ENCODE data around the gene FOXP2.
"Not testable (repeated sequence)": the region's sequence is repeated elsewhere in the genome, so short reads cannot be mapped to it uniquely, and the experiment has no call there.

Gene FOXP2

DNA sequence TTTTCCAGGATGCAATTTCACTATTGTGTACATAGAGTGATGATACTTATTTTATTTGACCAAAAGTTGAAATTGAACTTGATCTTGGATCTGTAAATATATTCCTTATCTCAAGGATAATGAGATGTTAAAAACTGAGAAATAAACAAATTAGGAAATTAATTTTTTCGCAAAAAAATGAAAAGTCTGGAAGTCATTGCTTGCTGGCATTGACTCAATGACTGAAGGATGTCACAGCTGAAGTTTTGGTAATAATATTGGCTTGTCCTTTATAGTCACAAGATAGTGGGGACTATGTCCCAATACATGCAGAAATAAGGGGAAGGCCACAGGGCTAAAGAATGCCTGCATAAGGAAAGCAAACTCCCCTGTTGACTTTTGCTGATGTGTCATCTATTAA lies 92.8 kb downstream of the FOXP2 start:
- no peak for DNase-seq

DNA sequence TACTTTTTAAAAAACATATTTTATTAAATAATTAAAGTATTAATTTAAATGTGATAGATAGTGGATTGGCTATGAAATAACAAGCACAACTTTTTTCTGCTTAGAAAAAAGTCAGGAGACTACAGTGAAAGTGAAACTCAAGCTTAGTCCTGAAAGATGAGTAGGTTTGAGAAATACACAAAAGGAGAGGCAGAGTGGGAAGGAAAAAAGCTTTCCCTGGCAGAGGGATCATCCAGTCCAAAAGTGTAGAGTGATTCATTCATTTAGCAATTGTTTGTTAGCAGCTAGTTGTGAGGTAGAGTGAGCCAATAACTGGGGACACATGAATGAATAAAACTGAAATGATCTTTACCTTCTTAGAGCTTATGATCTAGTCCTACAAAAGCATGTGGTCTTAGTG lies 93.5 kb downstream of the FOXP2 start:
- DNase-seq = no peak

DNA sequence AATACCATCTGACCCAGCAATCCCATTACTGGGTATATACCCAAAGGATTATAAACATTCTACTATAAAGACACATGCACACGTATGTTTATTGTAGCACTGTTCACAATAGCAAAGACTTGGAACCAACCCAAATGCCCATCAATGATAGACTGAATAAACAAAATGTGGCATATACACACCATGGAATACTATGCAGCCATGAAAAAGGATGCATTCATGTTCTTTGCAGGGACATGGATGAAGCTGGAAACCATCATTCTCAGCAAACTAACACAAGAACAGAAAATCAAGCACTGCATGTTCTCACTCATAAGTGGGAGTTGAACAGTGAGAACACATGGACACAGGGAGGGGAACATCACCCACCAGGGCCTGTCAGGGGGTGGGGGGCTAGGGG lies 96.2 kb downstream of the FOXP2 start:
- DNase-seq = not testable (repeated sequence)

DNA sequence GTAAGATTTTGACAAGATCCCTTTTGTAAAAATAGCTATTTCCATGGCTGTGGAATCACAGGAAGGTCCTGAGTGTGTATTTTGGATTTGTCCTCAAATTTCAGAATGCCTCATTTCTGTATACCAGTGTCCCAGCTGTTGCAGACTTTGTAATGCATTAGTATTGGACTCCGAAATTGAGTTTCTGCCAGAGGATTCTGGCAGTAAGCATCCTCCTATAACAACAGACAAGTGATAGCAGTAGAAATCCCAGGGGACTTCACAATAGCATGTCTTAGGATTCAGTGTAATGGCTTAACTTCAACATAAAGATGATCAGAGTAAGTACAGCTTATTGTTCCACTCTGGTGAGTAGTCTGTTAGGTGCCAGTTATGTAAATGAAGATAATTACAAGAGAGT lies 104.6 kb downstream of the FOXP2 start:
- DNase-seq = no peak

DNA sequence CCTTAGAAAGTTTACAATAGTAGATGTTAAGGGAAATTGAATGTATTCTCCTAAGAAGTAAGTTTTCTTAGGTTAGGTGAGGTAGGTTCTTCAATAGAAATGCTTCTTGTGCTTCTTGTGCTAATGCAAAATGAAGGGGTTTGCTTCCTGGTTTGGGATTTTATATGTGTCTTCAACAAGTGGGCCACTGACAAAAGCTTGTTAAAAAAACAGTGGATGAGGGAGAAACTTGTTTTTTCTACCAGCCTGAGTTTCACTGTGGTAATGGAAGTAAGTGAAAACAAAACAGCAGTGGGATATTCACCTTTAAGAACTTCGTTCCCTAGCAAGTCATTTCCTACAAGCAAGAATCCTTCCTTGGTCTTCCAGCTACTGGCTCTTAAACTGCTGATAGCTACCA lies 107.5 kb downstream of the FOXP2 start:
- no peak for DNase-seq

DNA sequence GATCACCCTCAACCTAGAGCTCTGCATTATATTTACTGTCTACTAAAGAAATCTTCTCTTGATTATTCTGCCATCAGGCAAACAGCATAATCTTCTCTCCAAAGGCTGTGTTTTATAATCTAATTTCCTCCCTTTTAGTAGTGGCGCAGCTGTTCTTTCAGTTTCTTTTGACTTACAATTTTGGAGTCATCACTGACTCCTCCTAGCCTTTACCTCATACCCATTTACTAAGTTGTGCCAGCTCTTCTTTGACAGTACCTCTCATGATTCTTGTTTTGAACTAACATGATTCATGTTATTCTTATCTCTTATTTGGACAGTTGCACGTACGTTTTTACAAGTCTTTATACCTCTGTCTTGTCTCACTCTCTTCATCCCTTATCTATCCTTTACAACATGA lies 113.0 kb downstream of the FOXP2 start:
- DNase-seq = no peak

DNA sequence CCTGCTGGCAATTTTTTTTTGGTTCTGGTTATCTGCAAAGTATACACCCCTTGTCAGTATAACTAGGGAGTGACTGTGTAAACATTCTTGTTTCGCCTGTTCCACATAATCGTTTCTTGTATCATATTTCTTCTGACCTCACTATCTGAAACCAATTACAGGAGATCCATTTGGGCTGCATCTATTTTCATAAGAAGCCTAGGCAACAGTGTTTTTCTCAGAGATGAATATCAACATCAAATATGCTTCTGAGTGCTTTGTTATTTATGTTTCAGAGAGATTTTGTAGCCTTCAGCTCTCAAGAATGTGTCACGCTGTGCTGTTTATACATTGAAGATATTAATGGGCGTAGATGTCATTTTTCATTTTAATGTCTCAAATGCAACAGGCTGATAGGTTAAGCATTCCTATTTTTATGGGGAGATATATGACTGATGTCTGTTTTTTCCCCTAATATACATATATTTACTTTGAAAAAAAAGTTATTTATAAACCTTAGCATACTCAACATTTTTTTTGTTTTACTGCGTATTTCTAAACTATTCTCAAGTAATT lies 115.5 kb downstream of the FOXP2 start:
- no peak for DNase-seq

DNA sequence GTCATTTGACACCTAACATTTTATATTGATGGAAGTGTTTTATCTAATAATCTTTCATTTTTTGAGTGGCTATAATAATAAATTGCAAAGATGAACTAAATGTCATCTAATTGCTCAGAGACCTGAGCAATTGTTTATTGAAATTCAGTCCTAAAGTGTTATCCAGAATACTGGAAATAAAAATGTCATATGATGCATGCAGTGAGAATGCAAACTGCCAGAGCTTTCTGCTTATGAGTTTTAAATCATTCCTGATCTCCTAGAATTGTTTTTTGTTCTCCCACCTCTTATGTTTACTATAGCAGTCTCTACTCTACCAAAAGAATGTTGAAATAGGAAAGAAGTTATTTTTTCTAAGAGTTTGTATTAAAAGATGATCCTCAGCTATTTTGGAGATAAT lies 116.7 kb downstream of the FOXP2 start:
- no peak for DNase-seq

DNA sequence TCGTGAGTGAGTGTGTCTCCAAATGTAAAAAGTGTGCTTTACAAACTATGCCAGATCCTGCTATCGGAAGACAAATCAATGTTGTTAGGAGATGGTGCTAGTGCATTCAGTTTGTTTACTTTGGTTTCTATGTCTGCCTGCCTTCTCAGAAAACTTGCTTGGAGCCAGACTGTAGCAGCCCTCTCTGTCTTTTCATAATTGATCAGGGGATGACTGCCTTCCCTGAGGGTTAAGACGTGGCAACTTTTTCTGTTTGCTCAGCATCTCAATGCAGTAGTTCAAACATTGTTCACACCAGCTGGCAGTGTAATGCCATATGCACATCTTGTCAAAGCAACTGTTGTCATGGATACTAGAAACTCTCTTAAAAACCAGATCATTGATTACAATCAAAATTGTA lies 118.5 kb downstream of the FOXP2 start:
- no peak for DNase-seq

DNA sequence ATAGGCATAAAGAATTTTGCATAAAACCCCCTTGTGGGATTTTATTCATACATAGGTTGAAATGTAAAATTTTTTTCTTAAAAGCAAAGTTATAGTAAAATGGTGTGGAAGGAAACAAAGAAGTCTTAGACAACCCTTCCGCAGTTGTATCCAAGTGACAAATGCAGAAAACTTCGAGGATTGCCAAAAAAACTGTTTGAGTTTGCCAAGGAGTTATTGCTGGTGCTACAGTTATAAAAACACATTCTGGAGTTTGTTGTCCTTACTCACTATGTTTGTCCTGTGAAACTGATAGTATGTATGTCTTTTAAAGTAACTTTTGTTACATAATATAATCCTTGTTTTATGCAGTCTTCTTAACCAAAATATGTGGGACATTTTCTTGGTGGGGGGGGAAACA lies 120.3 kb downstream of the FOXP2 start:
- DNase-seq = no peak

DNA sequence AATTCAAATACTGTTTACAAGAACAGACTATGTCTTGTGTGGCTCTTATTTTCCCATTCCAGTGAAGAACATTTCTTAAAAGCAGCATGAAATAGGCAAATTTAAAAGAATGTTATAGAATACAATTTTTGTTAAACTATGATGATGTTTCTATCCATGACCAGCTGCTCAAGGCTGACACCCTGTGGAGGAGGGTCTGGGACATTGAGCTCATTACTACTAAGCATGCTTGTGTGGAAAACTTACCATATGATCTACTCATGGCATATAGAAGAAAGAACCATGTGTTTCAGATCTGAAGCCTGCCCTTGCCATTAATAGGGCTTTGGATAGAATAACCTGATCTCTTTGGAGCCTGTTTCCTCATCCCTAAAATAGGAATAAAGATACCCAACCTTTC lies 125.0 kb downstream of the FOXP2 start:
- no peak for DNase-seq

DNA sequence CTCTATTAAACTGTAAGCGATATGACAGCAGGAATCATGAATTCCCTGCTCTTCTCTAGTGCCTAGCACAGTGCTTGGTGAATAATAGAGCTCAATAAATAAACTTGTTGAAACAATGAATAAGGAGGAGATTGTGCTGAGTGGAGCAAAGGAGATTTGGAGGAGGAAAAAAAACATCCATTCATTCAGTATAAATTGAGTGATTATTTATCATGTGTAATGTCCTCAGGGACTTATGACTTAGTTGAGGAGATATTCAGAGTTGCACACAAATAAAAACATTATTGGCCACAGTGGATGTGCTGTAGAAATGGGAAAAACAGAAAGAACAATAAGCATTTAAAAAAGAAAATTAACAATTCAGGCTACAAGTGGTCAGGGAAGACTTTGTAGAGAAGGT lies 125.7 kb downstream of the FOXP2 start:
- no peak for DNase-seq

DNA sequence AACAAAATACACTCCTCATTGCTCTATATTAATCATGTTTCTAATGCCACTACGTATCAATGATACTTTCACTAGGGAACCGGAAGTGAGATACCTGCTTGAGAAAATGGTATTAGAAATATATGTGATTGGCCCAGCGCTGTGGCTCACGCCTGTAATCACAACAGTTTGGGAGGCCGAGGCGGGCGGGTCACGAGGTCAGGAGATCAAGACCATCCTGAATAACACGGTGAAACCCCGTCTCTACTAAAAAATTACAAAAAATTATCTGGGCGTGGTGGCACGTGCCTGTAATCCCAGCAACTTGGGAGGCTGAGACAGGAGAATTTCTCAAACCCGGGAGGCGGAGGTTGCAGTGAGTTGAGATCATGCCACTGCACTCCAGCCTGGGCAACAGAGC lies 132.7 kb downstream of the FOXP2 start:
- not testable (repeated sequence) for DNase-seq

DNA sequence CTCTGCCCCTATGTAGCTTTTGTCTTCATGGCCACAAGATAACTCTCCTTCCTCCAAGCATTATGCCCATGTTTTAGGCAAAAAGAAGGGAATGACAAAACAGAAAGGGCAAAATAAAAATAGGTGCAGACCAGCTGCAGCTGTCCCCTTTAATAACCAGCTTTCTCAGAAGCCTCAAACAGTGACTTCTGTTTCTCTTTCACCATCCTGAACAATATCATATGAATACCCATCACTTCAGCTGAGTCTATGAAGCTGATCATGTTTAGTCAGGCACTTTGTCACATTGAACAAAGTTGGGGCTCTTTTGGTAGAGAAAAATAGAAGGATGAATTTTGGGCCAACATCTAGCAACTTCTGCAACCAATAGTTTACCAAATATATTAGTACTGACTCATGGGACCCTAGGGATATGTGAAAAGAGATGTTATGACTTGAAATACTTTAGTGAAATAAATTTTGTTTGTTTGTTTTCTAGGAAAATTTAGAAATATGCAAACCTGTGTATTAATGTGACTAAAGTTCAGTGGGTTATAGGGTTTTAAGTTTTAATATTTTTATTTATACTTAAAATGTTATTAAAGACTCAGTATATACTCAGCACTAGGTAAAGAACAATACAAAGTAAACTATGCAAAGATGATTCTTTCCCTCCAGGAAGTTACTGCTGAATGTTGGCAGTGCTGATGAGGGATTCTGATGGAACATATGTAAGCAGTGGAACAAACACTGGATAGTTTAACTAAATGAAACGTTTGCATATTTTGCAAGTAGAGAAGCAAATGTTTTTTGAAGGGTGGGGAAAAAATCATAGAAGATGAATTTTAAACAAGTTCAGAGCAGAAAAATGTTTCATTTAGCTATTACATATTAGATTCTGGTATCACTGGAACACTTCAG lies 133.7 kb downstream of the FOXP2 start:
- DNase-seq = no peak

DNA sequence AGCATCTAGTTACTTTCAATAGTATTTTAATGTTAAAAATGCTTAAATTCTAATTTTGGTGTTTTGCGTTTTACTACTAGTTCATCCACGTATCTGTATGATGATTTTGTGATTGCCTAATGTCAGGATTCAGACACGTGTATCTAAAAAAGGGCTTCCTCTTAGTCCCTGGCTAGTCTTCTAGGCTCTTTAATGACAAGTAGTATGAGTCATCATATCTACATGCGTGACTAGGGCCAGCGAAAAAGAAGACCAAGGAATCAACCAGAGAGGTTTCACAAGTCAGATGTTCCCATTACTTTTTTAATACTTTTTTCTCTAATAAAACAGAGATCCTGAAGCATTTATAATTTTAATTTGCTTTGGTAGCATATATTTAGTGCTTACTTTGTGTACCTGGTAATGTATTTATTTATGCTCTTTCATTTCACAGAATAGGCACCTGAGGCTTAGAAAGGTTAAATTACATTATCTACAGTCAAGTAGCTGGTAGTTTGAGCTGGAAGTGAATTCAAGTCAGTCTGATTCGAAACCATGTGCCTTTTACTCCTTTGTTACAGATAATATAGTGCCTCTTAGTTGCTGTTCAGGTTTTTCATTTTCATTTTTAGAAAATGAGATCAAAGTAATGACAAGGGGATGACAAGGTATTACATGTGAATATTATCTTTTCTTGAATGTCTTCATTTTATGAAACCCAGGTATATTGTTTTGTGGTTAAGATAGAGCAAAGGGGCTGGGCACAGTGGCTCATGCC lies 140.3 kb downstream of the FOXP2 start:
- DNase-seq = no peak

DNA sequence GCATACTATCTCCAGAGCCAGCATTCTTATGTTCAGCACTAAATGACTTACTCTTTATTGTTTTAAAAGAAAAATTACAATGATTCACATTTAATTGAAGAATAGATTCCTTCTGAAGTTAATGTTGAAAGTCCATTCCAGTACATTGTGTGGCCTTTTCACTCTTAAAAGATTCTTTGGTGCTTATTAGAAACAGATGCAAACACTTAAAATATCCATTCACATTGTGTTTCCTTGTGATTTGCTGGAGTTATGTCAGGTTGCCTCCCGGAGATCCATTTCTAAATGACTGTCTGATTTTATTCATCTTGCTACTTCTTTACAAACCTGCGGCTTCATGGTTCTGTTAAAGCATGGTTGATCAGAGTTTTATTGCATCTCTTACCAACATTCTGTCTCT lies 152.8 kb downstream of the FOXP2 start:
- no peak for DNase-seq

DNA sequence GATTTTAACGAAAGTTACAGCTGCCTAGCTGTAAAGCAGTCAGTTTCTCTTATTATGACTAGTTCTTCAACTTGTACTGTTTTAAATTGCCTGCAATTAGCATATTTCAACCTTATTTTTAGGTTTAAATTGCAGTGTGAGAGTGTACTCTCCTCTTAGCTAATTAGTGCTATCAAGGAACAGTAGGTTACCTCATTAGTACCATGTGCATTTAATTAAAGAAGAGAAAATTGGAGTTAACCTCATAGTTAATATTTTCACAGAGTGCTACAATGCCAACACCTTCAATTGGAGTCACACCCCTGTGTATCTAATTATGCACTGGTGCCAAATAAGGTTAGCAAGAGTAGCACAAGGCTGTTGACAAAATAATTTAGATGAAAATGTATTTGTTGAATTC lies 154.6 kb downstream of the FOXP2 start:
- no peak for DNase-seq

DNA sequence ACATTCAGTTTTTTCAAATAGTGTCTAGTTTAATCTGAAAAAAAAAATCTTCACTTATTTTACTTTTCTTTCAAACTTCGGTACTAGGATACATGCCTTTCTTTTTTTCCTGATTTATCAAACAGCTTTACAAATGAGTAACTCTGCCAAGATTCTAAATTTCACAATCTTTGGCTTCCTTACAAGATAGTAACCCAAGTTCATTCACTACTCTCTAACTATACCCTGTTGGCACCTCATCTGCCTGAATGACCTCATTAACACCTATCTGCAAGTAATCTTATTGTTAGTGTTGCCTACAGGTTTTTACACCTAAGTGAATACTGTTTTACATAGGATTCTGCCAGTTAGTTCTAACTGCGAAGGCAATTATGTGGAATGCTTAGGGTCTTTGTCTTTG lies 159.8 kb downstream of the FOXP2 start:
- no peak for DNase-seq

DNA sequence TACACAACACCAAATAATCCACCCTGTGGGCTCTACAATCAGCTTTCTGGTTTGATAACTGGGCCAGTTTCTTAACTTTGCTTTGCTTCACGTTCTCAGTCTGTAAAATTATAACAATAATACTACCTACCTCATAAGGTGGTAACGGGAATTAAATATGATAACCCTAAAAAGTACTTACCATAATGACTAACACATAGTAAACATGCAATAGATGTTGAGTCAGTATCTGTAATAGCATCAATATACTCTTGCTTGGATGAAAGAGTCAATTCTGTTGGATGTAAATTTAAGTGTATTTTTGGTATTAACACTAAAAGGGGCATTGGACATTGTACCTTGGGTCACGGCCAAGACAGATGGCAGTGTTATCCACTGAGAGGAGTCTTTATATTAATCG lies 160.5 kb downstream of the FOXP2 start:
- DNase-seq = no peak

DNA sequence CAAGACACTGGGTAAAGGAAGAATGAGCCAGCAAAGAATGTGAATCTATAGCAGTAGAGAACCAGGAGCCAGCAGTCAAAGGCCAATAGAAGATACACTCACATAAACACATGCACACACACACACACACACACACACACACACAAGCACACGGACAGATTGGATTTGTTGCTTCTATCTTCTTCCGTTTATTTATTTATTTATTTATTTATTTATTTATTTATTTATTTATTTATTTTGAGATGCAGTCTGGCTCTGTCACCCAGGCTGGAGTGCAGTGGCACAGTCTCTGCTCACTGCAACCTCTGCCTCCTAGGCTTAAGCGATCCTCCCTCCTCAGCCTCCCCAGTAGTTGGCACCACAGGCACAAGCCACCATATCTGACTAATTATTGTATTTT lies 166.3 kb downstream of the FOXP2 start:
- DNase-seq = not testable (repeated sequence)

DNA sequence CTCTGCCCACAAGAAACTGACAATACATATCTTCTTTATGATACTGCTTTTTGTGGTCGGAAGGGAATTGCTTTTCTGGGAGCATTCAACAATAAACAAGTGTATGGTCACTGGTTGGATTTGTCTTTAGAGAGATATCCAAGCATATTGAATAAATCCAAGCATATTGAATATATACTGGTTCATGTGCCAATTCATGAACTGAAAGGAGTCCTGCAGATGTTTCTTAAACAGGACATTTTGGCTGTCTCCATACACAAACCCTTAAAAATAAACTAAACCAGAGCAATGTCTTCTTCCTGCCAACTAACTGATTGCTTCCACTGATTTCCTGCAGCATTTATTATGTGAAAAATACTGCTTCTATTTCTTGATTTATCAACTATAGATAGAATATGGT lies 173.9 kb downstream of the FOXP2 start:
- DNase-seq = no peak

DNA sequence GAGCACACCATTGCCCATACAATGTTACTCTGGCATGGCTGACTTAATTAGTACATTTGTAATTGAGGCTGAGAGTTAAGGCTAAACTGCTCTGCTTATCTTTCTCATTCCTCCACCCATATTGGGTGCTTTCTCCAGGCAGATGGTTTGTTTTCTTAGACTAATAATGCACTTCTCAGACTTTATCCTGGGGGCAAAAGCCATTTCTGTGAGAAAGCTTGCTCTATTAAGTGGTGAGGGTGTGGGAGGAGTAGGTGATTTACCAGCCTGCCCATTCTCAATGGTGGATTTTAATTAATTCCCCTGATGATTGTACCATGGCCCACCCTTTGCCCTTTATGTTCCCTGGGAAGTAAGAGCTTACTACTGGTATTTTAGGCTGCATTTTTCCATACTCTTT lies 174.8 kb downstream of the FOXP2 start:
- DNase-seq = no peak

DNA sequence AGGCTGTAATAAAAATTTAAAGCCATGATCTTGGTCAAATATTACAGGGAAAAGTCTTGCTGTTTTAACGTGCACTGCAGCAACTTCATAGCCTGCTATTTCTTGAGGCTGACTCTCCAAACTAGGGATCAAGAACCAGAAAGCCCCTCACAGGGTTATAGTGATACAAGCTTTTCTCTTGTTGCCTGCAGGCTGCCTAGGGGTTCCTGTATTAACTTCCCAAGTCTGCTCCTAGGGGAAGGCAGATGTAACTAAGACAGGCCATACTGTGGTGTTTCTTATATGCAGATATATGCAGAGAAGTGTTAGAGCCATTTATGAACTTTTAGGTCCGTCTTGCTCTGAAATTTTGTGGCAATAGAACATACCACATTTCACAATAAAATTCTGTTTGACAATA lies 175.7 kb downstream of the FOXP2 start:
- DNase-seq = no peak

DNA sequence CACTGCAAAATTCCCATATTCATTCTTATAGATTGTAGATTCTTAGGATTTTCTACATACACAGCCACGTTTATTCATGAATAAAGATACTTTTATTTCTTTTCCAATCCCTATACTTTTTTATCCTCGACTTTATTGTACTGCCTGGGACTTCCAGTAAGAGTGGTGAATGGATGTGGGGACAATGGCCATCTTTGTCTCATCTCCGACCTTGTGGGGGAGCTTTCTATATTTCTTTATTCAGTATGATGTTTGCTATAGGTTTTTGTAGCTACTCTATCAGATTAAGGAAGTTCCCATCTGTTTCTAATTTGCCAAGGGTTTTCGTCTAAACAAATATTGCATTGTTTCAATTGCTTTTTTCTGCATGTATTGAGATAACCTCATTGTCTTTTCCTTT lies 184.3 kb downstream of the FOXP2 start:
- no peak for DNase-seq
